Neural progenitor cell (in vitro differentiated cells): ENCODE data around the gene NDUFB2.

Experiments used
- CTCF ChIP-seq: fragments of 200-600 bp; sonication (generic); IDR thresholded peaks from 2 replicates; pipeline ENCODE4 v1.5.1; 2017; ENCODE audit warnings: antibody characterized with exemption, mild to moderate bottlenecking
- EZH2phosphoT487 ChIP-seq: fragments of 200-600 bp; sonication (generic); IDR thresholded peaks from 2 replicates; pipeline ENCODE4 v1.6.1; 2017; ENCODE audit warnings: antibody characterized with exemption

GRCh38 chr7:140659856-140660255 lies 36.7 kb upstream of the NDUFB2 start:
- no peak for TF ChIP-seq CTCF
- TF ChIP-seq EZH2phosphoT487, result no peak
